Skeletal muscle satellite cell (primary cell): Measurements from ENCODE around the gene GCDH. TPM values are rescaled to one million over a fixed set of nuclear protein-coding genes. Genes with fewer than 3 reads are reported as not detected.
"Not testable (repeated sequence)": the region's sequence is repeated elsewhere in the genome, so short reads cannot be mapped to it uniquely, and the experiment has no call there.

ENCODE experiments used
- H3K27me3 ChIP-seq: 2 replicates; pipeline ENCODE4 v1.7.0; 2013; ENCODE audit warnings: low read length; ENCODE audit not compliant: control insufficient read depth, insufficient read depth
- H3K36me3 ChIP-seq: 2 replicates; pipeline ENCODE4 v1.7.0; 2013; ENCODE audit warnings: mild to moderate bottlenecking, control low read depth, low read length; ENCODE audit not compliant: insufficient read depth
- H3K4me1 ChIP-seq: 2 replicates; pipeline ENCODE4 v1.7.0; 2013; ENCODE audit warnings: low read length; ENCODE audit not compliant: control insufficient read depth, insufficient read depth
- H3K4me2 ChIP-seq: 2 replicates; pipeline ENCODE4 v1.7.0; 2013; ENCODE audit warnings: mild to moderate bottlenecking, low read length
- H3K4me3 ChIP-seq: 2 replicates; pipeline ENCODE4 v1.7.0; 2013; ENCODE audit warnings: low read length
- H3K9ac ChIP-seq: 2 replicates; pipeline ENCODE4 v1.7.0; 2013; ENCODE audit warnings: mild to moderate bottlenecking, low read depth, low read length, moderate library complexity
- H3K9me3 ChIP-seq: replicated peaks from 2 replicates; pipeline ENCODE4 v1.7.0; 2013; ENCODE audit warnings: mild to moderate bottlenecking, control low read depth, low read length
- total RNA-seq: library from RNA; depleted of rRNA; stranded (reverse); fragments of >200 nt; gene quantifications from 2 replicates; pipeline ENCODE4 v1.2.3, GENCODE V29; 2012; rRNA removed

The GCDH gene
- 47.4 and 66.4 TPM in 2 replicates for total RNA-seq

DNA sequence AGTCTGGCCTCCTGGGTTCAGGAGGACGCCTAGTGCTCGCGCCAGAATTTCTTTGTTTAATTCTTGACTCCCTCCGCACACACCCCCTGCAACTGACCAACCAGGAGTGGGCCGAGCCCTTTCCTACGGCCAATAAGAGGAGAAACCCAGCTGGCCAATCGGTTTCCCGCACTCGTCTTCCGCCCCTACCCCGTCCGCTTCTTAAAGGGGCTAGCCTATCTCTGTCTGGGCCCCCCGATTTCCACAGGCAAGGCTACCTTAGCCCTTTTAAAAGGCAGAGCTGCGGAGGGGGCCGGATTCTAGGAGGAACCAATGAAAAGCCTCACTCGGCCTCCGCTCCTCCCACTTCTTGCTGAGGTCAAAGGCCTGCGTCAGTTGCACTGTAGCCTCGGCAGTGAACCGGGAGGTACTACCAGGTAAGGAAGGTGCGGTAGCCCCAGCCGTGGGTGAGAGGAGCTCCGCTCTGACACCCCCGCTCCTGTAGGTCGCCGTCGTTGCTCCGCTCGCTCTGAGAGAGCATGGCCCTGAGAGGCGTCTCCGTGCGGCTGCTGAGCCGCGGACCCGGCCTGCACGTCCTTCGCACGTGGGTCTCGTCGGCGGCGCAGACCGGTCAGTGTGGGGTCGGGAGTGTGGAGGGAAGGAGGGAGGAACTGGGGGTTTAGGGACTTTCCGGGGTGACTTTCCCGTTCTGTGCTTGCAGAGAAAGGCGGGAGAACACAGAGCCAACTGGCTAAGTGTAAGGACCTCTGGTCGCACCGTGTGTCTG, at the start of gene GCDH:
Gene GCDH, plus strand, starts transcription at position 374 of the 766 bp plus-strand sequence. Its CDS starts 145 bp downstream, at position 519.
- Histone ChIP-seq H3K9me3 (no peaks in the 10 kb centered on the region), H3K4me2 (peak within 1 kb of the TSS; percentile 96), H3K9ac (peak within 1 kb of the TSS; percentile 62), H3K4me3 (peak within 1 kb of the TSS; percentile 92), H3K27me3 (peaks cover 10% of the 10 kb centered on the region), H3K36me3 (peaks cover 4% of the 10 kb centered on the region), H3K4me1 (peaks cover 10% of the 10 kb centered on the region)

DNA sequence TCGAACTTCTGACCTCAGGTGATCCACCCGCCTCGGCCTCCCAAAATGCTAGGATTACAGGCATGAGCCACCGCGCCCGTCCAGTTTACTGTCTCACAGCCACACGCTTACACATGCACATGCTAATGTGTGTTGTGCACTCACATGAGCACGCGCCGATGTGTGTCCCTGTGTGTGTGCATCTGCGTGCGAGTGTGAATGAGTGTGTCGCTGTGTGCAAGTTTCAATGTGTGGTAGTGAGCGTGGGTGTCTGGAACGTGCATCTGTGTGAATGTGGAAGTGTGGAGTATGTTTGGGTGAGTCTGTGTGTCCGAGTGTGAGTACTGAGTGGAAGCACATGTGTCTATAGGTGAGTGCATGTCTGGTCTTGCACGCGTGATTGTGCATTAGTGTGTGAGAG, 48.4 kb upstream of the GCDH start:
- Histone ChIP-seq H3K4me1 (peaks cover 7% of the 10 kb centered on the region), H3K27me3 (peaks cover 71% of the 10 kb centered on the region), H3K4me3 (no peak overlapping the region), H3K4me2 (no peak overlapping the region), H3K9ac (no peak overlapping the region), H3K9me3 (no peaks in the 10 kb centered on the region), H3K36me3 (no peaks in the 10 kb centered on the region)

GRCh38 chr19:12843328-12843727, 47.6 kb upstream of the GCDH start:
- Histone ChIP-seq H3K4me2 (no peak overlapping the region), H3K4me3 (no peak overlapping the region), H3K36me3 (no peaks in the 10 kb centered on the region), H3K4me1 (peaks cover 11% of the 10 kb centered on the region), H3K9ac (no peak overlapping the region), H3K27me3 (peaks cover 64% of the 10 kb centered on the region), H3K9me3 (no peaks in the 10 kb centered on the region)

DNA sequence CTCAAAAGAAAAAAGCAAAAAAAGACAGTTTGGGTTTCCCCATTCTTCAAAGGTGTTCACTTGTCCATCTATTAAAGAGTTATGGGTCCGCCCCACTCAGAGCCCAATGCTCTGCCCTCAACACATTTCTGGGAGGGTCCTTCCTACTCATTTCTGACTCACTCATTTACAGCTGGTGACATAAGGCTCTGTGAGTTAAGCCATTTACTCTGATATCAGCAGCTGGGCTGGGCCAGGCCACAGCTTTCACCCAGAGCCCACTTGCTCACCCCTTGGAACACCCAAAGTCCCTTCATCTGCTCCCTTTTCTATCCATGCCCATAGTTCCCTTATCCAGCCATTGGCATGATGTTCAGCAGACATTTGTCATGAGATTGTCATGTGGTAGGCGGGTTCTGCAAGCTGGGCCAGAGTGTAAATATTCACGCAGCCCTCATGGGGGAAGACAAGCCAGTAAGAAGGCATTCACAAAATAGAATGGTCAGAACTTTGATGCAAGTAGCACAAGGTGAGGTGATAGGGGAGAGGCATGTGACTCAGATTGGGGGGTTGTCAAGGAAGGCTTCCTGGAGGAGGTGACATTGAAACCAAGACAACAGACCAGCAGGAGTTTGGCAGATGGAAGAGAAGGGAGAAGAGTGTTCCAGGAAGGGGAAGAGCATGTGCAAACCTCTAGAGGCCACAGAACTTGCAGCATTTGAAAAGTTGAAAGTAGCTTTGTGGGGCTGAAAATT, 46.8 kb upstream of the GCDH start:
- Histone ChIP-seq H3K9ac (no peak overlapping the region), H3K36me3 (no peaks in the 10 kb centered on the region), H3K4me2 (no peak overlapping the region), H3K4me1 (peaks cover 11% of the 10 kb centered on the region), H3K9me3 (no peaks in the 10 kb centered on the region), H3K27me3 (peaks cover 58% of the 10 kb centered on the region), H3K4me3 (no peak overlapping the region)

- H3K4me1 ChIP-seq, H3K9me3 ChIP-seq, H3K4me2 ChIP-seq, H3K9ac ChIP-seq, H3K36me3 ChIP-seq, H3K4me3 ChIP-seq: not testable (repeated sequence)
- H3K27me3 ChIP-seq: peaks cover 36% of the 10 kb centered on the region
Observed at GRCh38 chr19:12846613-12847012, 44.3 kb upstream of the GCDH start.

GRCh38 chr19:12847159-12848139, 43.5 kb upstream of the GCDH start:
- no peaks in the 10 kb centered on the region for H3K36me3 ChIP-seq
- H3K9ac ChIP-seq: peak overlapping the region; percentile 38
- H3K4me1 ChIP-seq: peaks cover 7% of the 10 kb centered on the region
- H3K9me3 ChIP-seq: no peaks in the 10 kb centered on the region
- peak overlapping the region; percentile 97 for H3K4me2 ChIP-seq
- peak overlapping the region; percentile 67 for H3K4me3 ChIP-seq
- peaks cover 30% of the 10 kb centered on the region for H3K27me3 ChIP-seq

GRCh38 chr19:12856653-12857052, 34.3 kb upstream of the GCDH start:
- Histone ChIP-seq H3K9ac (no peak overlapping the region), H3K36me3 (no peaks in the 10 kb centered on the region), H3K4me1 (no peaks in the 10 kb centered on the region), H3K9me3 (no peaks in the 10 kb centered on the region), H3K4me3 (no peak overlapping the region), H3K4me2 (no peak overlapping the region), H3K27me3 (peaks cover 3% of the 10 kb centered on the region)

DNA sequence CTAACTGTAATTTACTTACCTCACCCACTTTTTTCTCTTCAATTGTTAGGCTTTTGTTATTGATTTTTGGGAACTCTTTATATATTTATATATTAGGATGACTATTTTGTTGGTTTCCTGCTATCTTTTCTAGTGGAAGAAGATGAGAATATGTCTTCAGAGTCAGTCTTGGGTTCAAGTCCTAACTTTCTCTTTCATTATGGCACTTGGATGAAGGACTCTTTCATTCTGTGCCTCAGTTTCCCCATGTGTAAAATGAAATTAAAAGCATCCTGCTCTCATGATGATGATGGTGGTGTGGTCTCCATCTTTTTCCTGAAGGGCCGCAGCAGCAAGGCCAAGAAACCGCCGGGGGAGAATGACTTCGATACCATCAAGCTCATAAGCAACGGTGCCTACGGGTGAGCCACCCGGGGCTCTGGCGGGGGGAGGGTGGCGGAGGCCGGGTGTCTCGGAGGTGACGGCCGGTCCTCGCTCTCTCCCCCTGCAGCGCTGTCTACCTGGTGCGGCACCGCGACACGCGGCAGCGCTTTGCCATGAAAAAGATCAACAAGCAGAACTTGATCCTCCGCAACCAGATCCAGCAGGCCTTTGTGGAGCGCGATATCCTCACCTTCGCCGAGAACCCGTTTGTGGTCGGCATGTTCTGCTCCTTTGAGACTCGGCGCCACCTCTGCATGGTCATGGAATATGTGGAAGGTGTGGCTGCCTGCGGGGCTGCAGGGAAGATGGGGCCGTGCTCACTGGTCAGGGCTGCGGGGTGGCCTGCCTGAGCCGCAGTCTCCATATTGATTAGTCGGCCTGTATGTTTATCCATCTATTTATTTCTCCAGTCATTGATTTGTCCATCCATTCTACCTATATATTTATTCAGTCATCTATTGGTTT, 32.7 kb upstream of the GCDH start:
- no peak overlapping the region for H3K9ac ChIP-seq
- H3K4me2 ChIP-seq: no peak overlapping the region
- no peaks in the 10 kb centered on the region for H3K4me1 ChIP-seq
- no peak overlapping the region for H3K4me3 ChIP-seq
- H3K9me3 ChIP-seq: no peaks in the 10 kb centered on the region
- H3K36me3 ChIP-seq: no peaks in the 10 kb centered on the region
- H3K27me3 ChIP-seq: peaks cover 12% of the 10 kb centered on the region

DNA sequence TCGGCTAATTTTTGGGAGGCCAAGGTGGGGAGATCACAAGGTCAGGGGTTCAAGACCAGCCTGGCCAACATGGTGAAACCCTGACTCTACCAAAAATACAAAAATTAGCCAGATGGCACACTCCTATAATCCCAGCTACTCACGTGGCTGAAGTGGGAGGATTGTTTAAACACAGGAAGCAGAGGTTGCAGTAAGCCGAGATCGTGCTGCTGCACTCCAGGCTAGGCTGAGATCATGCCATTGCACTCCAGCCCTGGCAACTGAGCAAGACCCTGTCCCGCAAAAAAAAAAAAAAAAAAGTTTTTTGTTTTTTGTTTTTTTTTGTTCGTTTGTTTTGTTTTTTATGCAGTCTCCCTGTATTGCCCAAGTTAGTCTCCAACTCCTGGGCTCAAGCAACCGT, 31.4 kb upstream of the GCDH start:
- Histone ChIP-seq H3K9ac (no peak overlapping the region), H3K4me1 (no peaks in the 10 kb centered on the region), H3K36me3 (no peaks in the 10 kb centered on the region), H3K4me2 (no peak overlapping the region), H3K27me3 (peaks cover 12% of the 10 kb centered on the region), H3K9me3 (no peaks in the 10 kb centered on the region), H3K4me3 (no peak overlapping the region)

- H3K4me1 ChIP-seq: no peaks in the 10 kb centered on the region
- H3K9ac ChIP-seq: no peak overlapping the region
- no peak overlapping the region for H3K4me2 ChIP-seq
- H3K9me3 ChIP-seq: no peaks in the 10 kb centered on the region
- H3K4me3 ChIP-seq: no peak overlapping the region
- H3K27me3 ChIP-seq: peaks cover 12% of the 10 kb centered on the region
- H3K36me3 ChIP-seq: no peaks in the 10 kb centered on the region
Observed at GRCh38 chr19:12864143-12864542, 26.8 kb upstream of the GCDH start.
